CD4-positive, alpha-beta memory T cell (primary cell): ENCODE results near the gene MED13L. TPM values are rescaled to one million over a fixed set of nuclear protein-coding genes. Genes with fewer than 3 reads are reported as not detected.

Experiments
- CTCF ChIA-PET: fragments of 350-600 bp; sonication (Branson Sonifier 250); formaldehyde crosslinking; loops from one replicate; lab custom pipeline; 2021; ENCODE audit warnings: inconsistent platforms; ENCODE audit not compliant: partially characterized antibody; lab: Charles Lee
- POLR2A ChIA-PET: fragments of 350-600 bp; sonication (Branson Sonifier 250); formaldehyde crosslinking; loops from one replicate; lab custom pipeline; 2021; ENCODE audit not compliant: partially characterized antibody; lab: Charles Lee
- DNase-seq, 5 donors: peaks; one replicate each; pipeline versions ENCODE4 v3.0.0 to v3.0.0-alpha.2; 2020 to 2022; ENCODE audit warnings: mixed read lengths in 1 of 5
- H3K27ac ChIP-seq: one replicate; pipeline ENCODE4 v1.7.0; 2013; ENCODE audit warnings: low read depth, low read length
- H3K27me3 ChIP-seq: 2 replicates; pipeline ENCODE4 v1.7.0; 2013; ENCODE audit warnings: mild to moderate bottlenecking, low read length, moderate library complexity; ENCODE audit not compliant: insufficient read depth
- H3K36me3 ChIP-seq: 2 replicates; pipeline ENCODE4 v1.7.0; 2013; ENCODE audit warnings: mild to moderate bottlenecking, low read length, moderate library complexity; ENCODE audit not compliant: insufficient read depth
- H3K4me1 ChIP-seq: 2 replicates; pipeline ENCODE4 v1.7.0; 2013; ENCODE audit warnings: mild to moderate bottlenecking, low read length, moderate library complexity; ENCODE audit not compliant: insufficient read depth
- H3K4me3 ChIP-seq, 2 donors: one replicate each; pipeline ENCODE4 v1.7.0; 2013; ENCODE audit warnings: low read length in 2 of 2, mild to moderate bottlenecking in 1 of 2
- H3K9me3 ChIP-seq, 2 donors: one replicate each; pipeline ENCODE4 v1.7.0; 2013; ENCODE audit warnings: low read length in 2 of 2, control low read depth in 1 of 2; ENCODE audit not compliant: control insufficient read depth in 1 of 2
- H3K27ac Mint-ChIP-seq, 7 donors: one replicate each; pipeline ENCODE4 v1.8.0; 2020 to 2021; ENCODE audit warnings: mixed read lengths in 7 of 7, mild to moderate bottlenecking in 6 of 7, inconsistent platforms in 3 of 7, moderate library complexity in 3 of 7
- H3K27me3 Mint-ChIP-seq, 2 donors: one replicate each; pipeline ENCODE4 v1.8.0; 2020 to 2021; ENCODE audit warnings: mixed read lengths in 2 of 2
- H3K36me3 Mint-ChIP-seq, 2 donors: one replicate each; pipeline ENCODE4 v1.8.0; 2020 to 2021; ENCODE audit warnings: mixed read lengths in 2 of 2, inconsistent platforms in 1 of 2, mild to moderate bottlenecking in 1 of 2
- H3K4me1 Mint-ChIP-seq, 4 donors: one replicate each; pipeline ENCODE4 v1.8.0; 2020 to 2021; ENCODE audit warnings: mixed read lengths in 4 of 4, mild to moderate bottlenecking in 1 of 4
- H3K4me3 Mint-ChIP-seq, 8 donors: one replicate each; pipeline ENCODE4 v1.8.0; 2020 to 2021; ENCODE audit warnings: mixed read lengths in 8 of 8, mild to moderate bottlenecking in 7 of 8, moderate library complexity in 6 of 8, inconsistent platforms in 3 of 8
- H3K9me3 Mint-ChIP-seq, 8 donors: one replicate each; pipeline ENCODE4 v1.8.0; 2020 to 2021; ENCODE audit warnings: mixed read lengths in 8 of 8, mild to moderate bottlenecking in 5 of 8, inconsistent platforms in 3 of 8, moderate library complexity in 1 of 8
- intact Hi-C: fragments of 100-400 bp; cut with micrococcal nuclease; formaldehyde crosslinking; loops from one replicate; pipeline ENCODE4 v1.15.1; 2023
- polyA plus RNA-seq, 2 donors: library from polyadenylated mRNA; unstranded; fragments of 300-500 nt; fragmentation: Illumina TruSeq; gene quantifications; one replicate each; pipeline ENCODE4 v1.2.3, GENCODE V29; 2021
- total RNA-seq, 2 experiments: library from RNA; stranded (reverse); gene quantifications; one replicate each; pipeline ENCODE4 v1.2.3, GENCODE V29; 2021

The MED13L gene
- total and polyA plus RNA-seq, 4 experiments from 2014 or later = 3.8 to 156 (median 81.1) TPM

DNA sequence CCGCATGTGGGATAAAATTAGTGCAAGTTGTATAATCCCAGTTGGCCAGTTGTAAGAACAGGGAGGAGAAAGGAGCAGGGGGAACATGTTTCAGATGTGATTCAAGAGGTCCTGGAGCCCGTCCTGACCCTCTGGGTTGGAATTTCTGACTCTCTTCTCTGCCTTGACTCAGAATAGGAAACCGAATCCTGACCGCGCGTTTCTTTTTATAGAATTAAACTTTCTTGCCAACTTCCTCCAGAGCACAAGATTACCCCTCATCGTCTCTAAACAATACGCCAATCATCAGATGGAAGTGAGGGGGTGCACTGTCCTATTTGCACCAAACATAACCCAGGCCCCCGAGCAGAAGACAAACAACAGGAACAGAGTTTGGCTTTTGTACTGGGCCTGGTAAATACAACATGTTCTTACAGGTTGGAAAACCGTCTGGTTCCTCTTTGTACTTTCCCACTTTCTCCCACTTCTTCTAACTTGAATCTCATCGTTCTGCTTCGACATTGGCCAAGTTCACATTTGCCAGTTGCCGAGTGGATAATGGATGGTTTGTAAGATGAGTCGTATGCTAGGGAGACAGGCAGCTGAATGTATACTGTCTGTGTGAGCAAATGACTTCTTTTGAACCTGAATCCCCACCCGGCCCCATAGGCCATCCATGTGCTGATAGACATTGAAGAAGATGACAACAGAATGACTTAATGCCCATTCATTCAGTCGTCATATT is 42.6 kb upstream of the MED13L start:
- DNase-seq = no peak
- CTCF ChIA-PET = no interaction called here

DNA sequence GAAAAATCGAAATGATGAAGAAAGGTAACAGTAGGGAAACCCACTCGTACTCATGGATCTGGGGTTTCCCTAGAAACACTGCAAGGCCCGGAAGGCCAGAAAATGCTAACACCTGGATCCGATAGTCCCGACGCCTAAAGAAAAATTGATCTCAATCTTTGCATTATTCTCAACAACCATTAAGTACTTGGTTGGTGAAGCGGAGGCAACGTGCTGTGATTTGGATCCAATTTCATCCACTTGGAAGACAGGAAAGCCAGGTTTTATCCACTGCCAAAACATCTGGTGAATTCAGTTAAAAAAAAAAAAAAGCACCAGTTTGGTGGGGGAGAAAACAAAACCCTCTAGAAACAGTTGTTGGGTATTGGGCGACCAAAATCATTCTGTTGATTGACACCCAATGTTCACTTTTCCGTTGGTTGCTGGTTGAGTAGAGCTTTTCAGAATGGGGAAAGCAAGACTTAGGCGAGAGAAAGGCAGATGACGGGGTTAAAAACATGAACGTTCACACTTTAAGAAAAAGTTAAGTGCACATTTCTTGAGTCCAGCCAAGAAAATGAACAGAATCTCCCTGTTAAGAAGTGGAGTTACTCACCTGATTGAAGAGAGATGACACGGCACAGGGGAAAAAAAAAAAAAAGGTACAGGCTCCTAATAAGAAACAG is 41.9 kb upstream of the MED13L start:
- peaks cover 0 to 2% (median 0%) of the 10 kb centered on the region in 8 donors for H3K9me3 Mint-ChIP-seq
- intact Hi-C loops = no loop called here
- no peaks in the 10 kb centered on the region for H3K36me3 ChIP-seq
- H3K27me3 Mint-ChIP-seq = peaks cover 0 to 1% of the 10 kb centered on the region in 2 donors
- no peaks in the 10 kb centered on the region for H3K27me3 ChIP-seq
- no peak for DNase-seq
- CTCF ChIA-PET = no interaction called here
- H3K9me3 ChIP-seq = no peaks in the 10 kb centered on the region
- no peaks in the 10 kb centered on the region for H3K36me3 Mint-ChIP-seq
- peaks cover 9 to 18% (median 13%) of the 10 kb centered on the region in 4 donors for H3K4me1 Mint-ChIP-seq
- POLR2A ChIA-PET = no interaction called here
- H3K27ac Mint-ChIP-seq = peak overlapping the region in 1 of 7 donors; percentile 55
- H3K4me1 ChIP-seq = no peaks in the 10 kb centered on the region
- H3K27ac ChIP-seq = no peak overlapping the region
- peak overlapping the region in 4 of 8 donors; percentile 42 to 51 (median 45) for H3K4me3 Mint-ChIP-seq
- H3K4me3 ChIP-seq = no peak overlapping the region

More for the DNA sequence above, 42.6 kb upstream of the MED13L start:
- intact Hi-C loops = no loop called here
- Mint-ChIP-seq H3K27me3 (peaks cover 0 to 1% of the 10 kb centered on the region in 2 donors), H3K27ac (peak overlapping the region in 2 of 7 donors; percentile 36 to 55), H3K36me3 (no peaks in the 10 kb centered on the region), H3K4me1 (peaks cover 12 to 22% (median 19%) of the 10 kb centered on the region in 4 donors), H3K4me3 (peak overlapping the region in 5 of 8 donors; percentile 27 to 46 (median 42)), H3K9me3 (peaks cover 0 to 2% (median 0%) of the 10 kb centered on the region in 8 donors)
- Histone ChIP-seq H3K27ac (no peak overlapping the region), H3K4me1 (peaks cover 6% of the 10 kb centered on the region), H3K4me3 (no peak overlapping the region), H3K27me3 (no peaks in the 10 kb centered on the region), H3K9me3 (no peaks in the 10 kb centered on the region), H3K36me3 (no peaks in the 10 kb centered on the region)
- POLR2A ChIA-PET = no interaction called here

DNA sequence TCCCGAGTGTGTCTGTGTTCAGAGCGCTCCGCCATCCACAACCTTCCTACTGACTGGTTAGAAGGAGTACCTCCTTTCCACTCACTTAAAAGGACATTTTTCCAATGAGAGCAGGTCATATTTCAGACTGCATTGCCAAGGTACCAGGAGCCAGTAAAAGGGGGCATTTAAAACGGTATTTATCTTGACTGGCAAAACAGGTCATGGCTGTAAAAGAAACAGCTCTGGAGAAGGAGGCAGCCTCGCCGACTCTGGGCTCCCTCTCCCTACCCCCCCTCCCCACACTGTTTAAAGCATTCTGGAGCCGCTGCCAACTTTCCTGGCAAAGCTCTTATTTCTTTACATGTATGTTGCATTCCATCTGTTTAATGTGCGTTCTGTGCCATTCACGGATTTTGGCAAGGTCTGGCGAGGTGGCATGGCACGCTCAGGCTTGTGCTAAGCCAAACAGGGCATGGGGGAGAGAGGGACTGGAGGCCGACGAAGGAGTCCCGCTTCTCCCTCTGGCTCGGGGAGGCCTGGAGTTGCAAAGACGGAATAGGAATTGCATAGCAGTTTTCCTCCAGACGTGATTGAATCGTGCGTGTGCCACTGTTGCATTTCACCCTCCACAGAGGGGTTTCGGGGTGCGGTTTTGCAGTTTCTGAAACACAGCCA is 41.2 kb upstream of the MED13L start:
- Histone ChIP-seq H3K9me3 (no peaks in the 10 kb centered on the region), H3K27ac (no peak overlapping the region), H3K4me1 (no peaks in the 10 kb centered on the region), H3K36me3 (no peaks in the 10 kb centered on the region), H3K4me3 (no peak overlapping the region), H3K27me3 (no peaks in the 10 kb centered on the region)
- Mint-ChIP-seq H3K9me3 (peaks cover 0 to 2% (median 0%) of the 10 kb centered on the region in 8 donors), H3K27ac (no peak overlapping the region), H3K27me3 (peaks cover 0 to 1% of the 10 kb centered on the region in 2 donors), H3K36me3 (no peaks in the 10 kb centered on the region), H3K4me3 (no peak overlapping the region), H3K4me1 (peaks cover 3 to 12% (median 8%) of the 10 kb centered on the region in 4 donors)
- CTCF ChIA-PET = no interaction called here
- POLR2A ChIA-PET = no interaction called here
- no peak for DNase-seq
- intact Hi-C loops = no loop called here

DNA sequence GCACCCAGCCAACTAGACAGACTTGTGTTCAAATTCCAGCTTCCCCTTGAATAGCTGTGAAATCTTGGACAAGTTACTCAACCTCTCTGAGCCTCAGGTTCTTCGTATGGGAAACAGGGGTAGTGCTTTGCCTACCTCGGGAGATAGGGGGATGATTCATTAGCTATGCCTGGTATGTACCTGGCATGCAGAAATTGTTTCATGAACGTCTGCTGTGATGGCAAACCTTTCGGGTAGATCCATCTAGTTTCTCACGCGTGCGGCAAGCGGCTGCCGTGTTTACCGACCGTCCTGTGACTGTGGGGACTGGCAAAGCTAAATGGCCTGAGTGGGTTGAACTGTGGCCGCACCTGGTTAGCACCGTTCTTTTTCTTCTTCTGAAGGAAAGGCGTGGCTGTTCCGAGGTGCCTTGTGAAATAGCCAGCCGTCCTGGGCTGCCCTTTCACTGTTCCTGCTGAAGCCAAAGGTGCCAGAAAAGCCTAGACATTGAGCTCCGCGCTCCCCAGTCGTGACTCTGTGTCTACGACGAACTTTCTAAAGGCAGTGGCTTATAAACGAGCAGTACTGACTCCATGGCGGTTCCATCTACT is 40.6 kb upstream of the MED13L start:
- no peak overlapping the region for H3K27ac ChIP-seq
- no peak overlapping the region for H3K27ac Mint-ChIP-seq
- H3K9me3 ChIP-seq = no peaks in the 10 kb centered on the region
- no peak overlapping the region for H3K4me3 Mint-ChIP-seq
- H3K4me1 Mint-ChIP-seq = peaks cover 3 to 11% (median 8%) of the 10 kb centered on the region in 4 donors
- H3K4me3 ChIP-seq = no peak overlapping the region
- peaks cover 0 to 2% (median 0%) of the 10 kb centered on the region in 8 donors for H3K9me3 Mint-ChIP-seq
- no peaks in the 10 kb centered on the region for H3K36me3 ChIP-seq
- intact Hi-C loops = no loop called here
- ChIA-PET POLR2A (no interaction called here), CTCF (interaction anchor here (0.9 kb wide), 1 partner anchor 94 kb away, joined by 3 read pairs; no protein-coding TSS in a partner anchor)
- H3K4me1 ChIP-seq = no peaks in the 10 kb centered on the region
- DNase-seq = no peak
- no peaks in the 10 kb centered on the region for H3K36me3 Mint-ChIP-seq
- peaks cover 0 to 1% of the 10 kb centered on the region in 2 donors for H3K27me3 Mint-ChIP-seq
- H3K27me3 ChIP-seq = no peaks in the 10 kb centered on the region

- Mint-ChIP-seq H3K9me3 (peaks cover 0 to 2% (median 0%) of the 10 kb centered on the region in 8 donors), H3K4me3 (no peak overlapping the region), H3K36me3 (no peaks in the 10 kb centered on the region), H3K4me1 (peaks cover 3 to 11% (median 8%) of the 10 kb centered on the region in 4 donors), H3K27ac (no peak overlapping the region), H3K27me3 (peaks cover 0 to 1% of the 10 kb centered on the region in 2 donors)
- intact Hi-C loops = no loop called here
- Histone ChIP-seq H3K9me3 (no peaks in the 10 kb centered on the region), H3K4me3 (no peak overlapping the region), H3K4me1 (no peaks in the 10 kb centered on the region), H3K27ac (no peak overlapping the region), H3K36me3 (no peaks in the 10 kb centered on the region), H3K27me3 (no peaks in the 10 kb centered on the region)
- DNase-seq = no peak
- POLR2A ChIA-PET = no interaction called here
- CTCF ChIA-PET = no interaction called here
These were observed 39.6 kb upstream of the MED13L start for GRCh38 chr12:116317139-116317538.

- Histone ChIP-seq H3K27ac (no peak overlapping the region), H3K27me3 (no peaks in the 10 kb centered on the region), H3K9me3 (no peaks in the 10 kb centered on the region), H3K4me3 (no peak overlapping the region), H3K36me3 (no peaks in the 10 kb centered on the region), H3K4me1 (no peaks in the 10 kb centered on the region)
- peak overlapping the region in 1 of 7 donors; percentile 49 for H3K27ac Mint-ChIP-seq
- peaks cover 0 to 4% (median 1%) of the 10 kb centered on the region in 4 donors for H3K4me1 Mint-ChIP-seq
- H3K4me3 Mint-ChIP-seq = no peak overlapping the region
- CTCF ChIA-PET = no interaction called here
- DNase-seq = no peak
- peaks cover 0 to 1% of the 10 kb centered on the region in 2 donors for H3K27me3 Mint-ChIP-seq
- peaks cover 0 to 7% (median 2%) of the 10 kb centered on the region in 8 donors for H3K9me3 Mint-ChIP-seq
- H3K36me3 Mint-ChIP-seq = peaks cover 0 to 5% of the 10 kb centered on the region in 2 donors
- intact Hi-C loops = no loop called here
- POLR2A ChIA-PET = no interaction called here
These were observed 37.0 kb upstream of the MED13L start for GRCh38 chr12:116314477-116314876.
